ENCODE results near the gene RBBP9.
A peak's percentile ranks its signal among the peaks of the same experiment; 100 is the strongest.
"Not testable (repeated sequence)": the region's sequence is repeated elsewhere in the genome, so short reads cannot be mapped to it uniquely, and the experiment has no call there.

Gene RBBP9

DNA sequence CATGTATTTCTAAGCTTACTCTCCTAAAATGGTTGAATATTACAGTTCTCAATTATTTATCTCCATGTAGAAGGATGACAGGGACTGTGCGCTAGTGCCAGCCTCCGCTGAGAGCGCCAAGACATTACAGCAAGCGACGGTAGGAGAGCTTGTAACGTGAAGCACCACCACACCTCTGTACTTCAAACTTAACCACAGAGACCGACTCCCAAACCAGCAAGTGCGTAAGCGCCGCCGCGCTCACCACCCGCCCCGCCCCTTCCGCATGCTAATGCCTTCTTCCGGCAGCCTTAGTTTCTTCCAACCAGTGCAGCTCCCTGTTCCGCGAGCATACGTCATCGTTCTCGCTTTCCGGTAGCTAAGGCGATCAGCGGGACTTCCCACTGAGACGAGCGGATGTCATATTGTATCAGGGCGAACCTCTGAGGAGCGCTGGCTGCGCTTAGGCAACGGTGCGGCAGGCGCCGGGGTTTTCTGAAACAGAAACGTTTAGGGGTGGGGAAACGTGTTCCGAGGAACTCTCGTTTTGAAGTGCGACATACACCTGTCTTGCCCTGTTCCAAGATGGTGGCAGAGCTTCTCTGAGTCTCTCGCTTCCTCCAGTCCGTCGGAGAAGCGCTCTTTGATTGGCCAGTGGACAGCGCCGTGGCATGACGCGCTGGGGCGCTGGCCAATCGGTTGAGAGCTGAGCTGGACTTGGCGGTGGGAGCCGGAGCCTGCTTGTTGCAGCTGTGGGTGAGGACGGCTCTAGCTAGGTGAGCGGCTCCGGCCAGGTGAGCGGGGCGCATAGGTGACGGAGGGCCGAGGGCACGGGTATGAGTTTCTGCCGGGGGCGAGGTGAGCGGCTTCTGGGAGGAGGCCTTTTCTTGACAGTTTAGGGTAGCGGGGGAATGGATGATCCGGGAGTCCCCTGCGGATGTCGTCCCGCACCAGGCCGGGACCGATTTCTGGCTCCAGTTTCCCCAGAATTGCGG, 10.5 kb upstream of the RBBP9 start, which contains the start of gene SEC23B:
TSS of gene SEC23B (plus strand) at position 723 of the 974 bp plus-strand sequence. CDS start 2,896 bp downstream, outside the sequence.
- no CpG with 5 or more reads among the region's 69 CpGs for WGBS, 2 donors (ENCODE audit: extremely low coverage in 2 of 2, insufficient read length in 2 of 2, insufficient replicate concordance in 1 of 2)
- peaks cover 0 to 6% (median 0%) of the 10 kb centered on the region in 3 experiments for H3K27me3 ChIP-seq (ENCODE audit: control insufficient read depth in 3 of 3, insufficient read depth in 3 of 3, low read depth in 1 of 3, low read length in 3 of 3)
- peak; percentile 93 for DNase-seq (ENCODE audit: low spot score)

DNA sequence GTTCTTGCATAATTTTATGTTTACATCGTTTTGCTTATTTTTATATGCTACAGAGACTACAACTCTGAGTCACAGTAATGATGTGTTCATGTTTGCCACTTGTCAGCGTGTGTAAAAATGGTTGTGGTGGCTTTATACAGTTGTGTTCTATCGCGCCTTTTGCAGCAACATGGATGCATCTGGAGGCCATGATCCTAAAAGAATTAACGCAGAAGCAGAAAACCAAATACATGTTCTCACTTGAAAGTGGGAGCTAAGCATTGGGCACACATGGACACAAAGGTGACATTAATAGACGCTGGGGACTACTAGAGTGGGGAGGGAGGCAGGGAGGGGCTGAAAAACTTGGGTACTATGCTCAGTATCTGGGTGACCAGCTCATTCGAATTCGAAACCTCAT, 9.7 kb upstream of the RBBP9 start:
- H3K36me3 ChIP-seq (replicated peaks in 1 of 2; ENCODE audit: control insufficient read depth in 2 of 2, insufficient read depth in 2 of 2, low read length in 2 of 2), result peaks cover 5 to 27% of the 10 kb centered on the region in 2 donors
- H2BK12ac ChIP-seq (ENCODE audit: low read length), result no peak overlapping the region
- no peak for DNase-seq (ENCODE audit: low spot score)
- H4K91ac ChIP-seq (ENCODE audit: low read depth, low read length, poor library complexity), result no peak overlapping the region
- H3K4ac ChIP-seq (ENCODE audit: low read length), result no peak overlapping the region
- no CpG with 5 or more reads among the region's 8 CpGs for WGBS, 2 donors (ENCODE audit: extremely low coverage in 2 of 2, insufficient read length in 2 of 2, insufficient replicate concordance in 1 of 2)
- H3K4me1 ChIP-seq (ENCODE audit: control insufficient read depth in 2 of 2, insufficient read depth in 1 of 2, low read depth in 1 of 2, low read length in 2 of 2), result peaks cover 6 to 7% of the 10 kb centered on the region in 2 donors
- no peaks in the 10 kb centered on the region for H3K9me3 ChIP-seq (replicated peaks in 1 of 2; ENCODE audit: control insufficient read depth in 2 of 2, insufficient read depth in 1 of 2, low read depth in 1 of 2, low read length in 2 of 2)
- peak overlapping the region in 1 of 2 donors; percentile 68 for H3K4me3 ChIP-seq (ENCODE audit: low read length in 2 of 2)
- peak overlapping the region; percentile 92 for H2AFZ ChIP-seq (ENCODE audit: low read length)
- no peak overlapping the region for H3K23ac ChIP-seq (ENCODE audit: low read depth, low read length, poor library complexity)
- H3K4me2 ChIP-seq (ENCODE audit: insufficient read depth, low read length, poor library complexity, severe bottlenecking), result peak overlapping the region; percentile 53
- H4K8ac ChIP-seq (ENCODE audit: low read depth, low read length), result no peak overlapping the region
- no peak overlapping the region for H2BK15ac ChIP-seq (ENCODE audit: low read length)
- no peak overlapping the region for H3K9ac ChIP-seq (ENCODE audit: low read depth, low read length, poor library complexity)
- peaks cover 4% of the 10 kb centered on the region for H3K79me1 ChIP-seq (ENCODE audit: low read depth, low read length)
- no peak overlapping the region for H2AK5ac ChIP-seq (ENCODE audit: low read depth, low read length)
- no peak overlapping the region for H2BK120ac ChIP-seq (ENCODE audit: low read depth, low read length)
- no peak overlapping the region for H2BK5ac ChIP-seq (ENCODE audit: low read length)
- no peak overlapping the region for H3K27ac ChIP-seq (replicated peaks; ENCODE audit: low read length)
- H3K18ac ChIP-seq (ENCODE audit: low read length), result no peak overlapping the region
- H3K14ac ChIP-seq (ENCODE audit: low read length), result no peak overlapping the region
- H3K27me3 ChIP-seq (ENCODE audit: control insufficient read depth in 3 of 3, insufficient read depth in 3 of 3, low read depth in 1 of 3, low read length in 3 of 3), result peaks cover 0 to 6% (median 0%) of the 10 kb centered on the region in 3 experiments

More for the DNA sequence above, 10.5 kb upstream of the RBBP9 start, which contains the start of gene SEC23B:
- no peak within 1 kb of the TSS for H2BK12ac ChIP-seq (ENCODE audit: low read length)
- H3K4me3 ChIP-seq (ENCODE audit: low read length in 2 of 2), result peak within 1 kb of the TSS; percentile 68 to 90
- no peak within 1 kb of the TSS for H4K91ac ChIP-seq (ENCODE audit: low read depth, low read length, poor library complexity)
- peak within 1 kb of the TSS; percentile 87 for H3K9ac ChIP-seq (ENCODE audit: low read depth, low read length, poor library complexity)
- H3K79me1 ChIP-seq (ENCODE audit: low read depth, low read length), result peaks cover 4% of the 10 kb centered on the region
- H2AFZ ChIP-seq (ENCODE audit: low read length), result peak within 1 kb of the TSS; percentile 92
- no peaks in the 10 kb centered on the region for H3K9me3 ChIP-seq (replicated peaks in 1 of 2; ENCODE audit: control insufficient read depth in 2 of 2, insufficient read depth in 1 of 2, low read depth in 1 of 2, low read length in 2 of 2)
- peak within 1 kb of the TSS; percentile 75 for H3K4me2 ChIP-seq (ENCODE audit: insufficient read depth, low read length, poor library complexity, severe bottlenecking)
- H3K4ac ChIP-seq (ENCODE audit: low read length), result no peak within 1 kb of the TSS
- peak within 1 kb of the TSS; percentile 67 for H2BK5ac ChIP-seq (ENCODE audit: low read length)
- peak within 1 kb of the TSS; percentile 95 for H3K18ac ChIP-seq (ENCODE audit: low read length)
- no peak within 1 kb of the TSS for H2BK15ac ChIP-seq (ENCODE audit: low read length)
- no peak within 1 kb of the TSS for H2AK5ac ChIP-seq (ENCODE audit: low read depth, low read length)
- H3K4me1 ChIP-seq (ENCODE audit: control insufficient read depth in 2 of 2, insufficient read depth in 1 of 2, low read depth in 1 of 2, low read length in 2 of 2), result peaks cover 6 to 7% of the 10 kb centered on the region in 2 donors
- no peak within 1 kb of the TSS for H2BK120ac ChIP-seq (ENCODE audit: low read depth, low read length)
- no peak within 1 kb of the TSS for H4K8ac ChIP-seq (ENCODE audit: low read depth, low read length)
- H3K36me3 ChIP-seq (replicated peaks in 1 of 2; ENCODE audit: control insufficient read depth in 2 of 2, insufficient read depth in 2 of 2, low read length in 2 of 2), result peaks cover 5 to 34% of the 10 kb centered on the region in 2 donors
- H3K27ac ChIP-seq (replicated peaks; ENCODE audit: low read length), result peak within 1 kb of the TSS; percentile 97
- H3K23ac ChIP-seq (ENCODE audit: low read depth, low read length, poor library complexity), result peak within 1 kb of the TSS; percentile 76
- no peak within 1 kb of the TSS for H3K14ac ChIP-seq (ENCODE audit: low read length)

DNA sequence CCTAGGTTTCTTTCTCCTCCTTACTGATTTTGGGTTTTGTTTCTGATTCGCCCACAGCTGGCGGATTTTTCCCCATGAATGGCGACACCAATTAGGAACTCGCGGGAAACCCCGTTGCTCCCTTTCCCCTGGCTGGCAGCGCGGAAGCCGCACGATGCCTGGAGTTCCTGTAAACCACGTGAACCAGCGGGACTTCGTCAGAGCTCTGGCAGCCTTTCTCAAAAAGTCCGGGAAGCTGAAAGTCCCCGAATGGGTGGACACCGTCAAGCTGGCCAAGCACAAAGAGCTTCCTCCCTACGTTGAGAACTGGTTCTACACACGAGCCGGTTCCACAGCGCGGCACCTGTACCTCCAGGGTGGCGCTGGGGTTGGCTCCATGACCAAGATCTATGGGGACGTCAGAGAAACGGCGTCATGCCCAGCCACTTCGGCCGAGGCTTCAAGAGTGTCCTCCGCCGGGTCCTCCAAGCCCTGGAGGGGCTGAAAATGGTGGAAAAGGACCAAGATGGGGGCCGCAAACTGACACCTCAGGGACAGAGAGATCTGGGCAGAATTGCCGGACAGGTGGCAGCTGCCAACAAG, 7.5 kb upstream of the RBBP9 start:
- Histone ChIP-seq H3K9ac (ENCODE audit: low read depth, low read length, poor library complexity) (no peak overlapping the region), H3K4me2 (ENCODE audit: insufficient read depth, low read length, poor library complexity, severe bottlenecking) (no peak overlapping the region), H2BK5ac (ENCODE audit: low read length) (no peak overlapping the region), H2AK5ac (ENCODE audit: low read depth, low read length) (no peak overlapping the region), H2AFZ (ENCODE audit: low read length) (peak overlapping the region; percentile 46), H4K91ac (ENCODE audit: low read depth, low read length, poor library complexity) (no peak overlapping the region), H2BK12ac (ENCODE audit: low read length) (no peak overlapping the region), H3K79me1 (ENCODE audit: low read depth, low read length) (peaks cover 4% of the 10 kb centered on the region), H3K27ac (replicated peaks; ENCODE audit: low read length) (no peak overlapping the region), H3K14ac (ENCODE audit: low read length) (no peak overlapping the region), H3K9me3 (replicated peaks in 1 of 2; ENCODE audit: control insufficient read depth in 2 of 2, insufficient read depth in 1 of 2, low read depth in 1 of 2, low read length in 2 of 2) (no peaks in the 10 kb centered on the region), H3K4me1 (ENCODE audit: control insufficient read depth in 2 of 2, insufficient read depth in 1 of 2, low read depth in 1 of 2, low read length in 2 of 2) (peaks cover 6 to 7% of the 10 kb centered on the region in 2 donors), H4K8ac (ENCODE audit: low read depth, low read length) (no peak overlapping the region), H2BK15ac (ENCODE audit: low read length) (no peak overlapping the region), H3K4ac (ENCODE audit: low read length) (no peak overlapping the region), H3K27me3 (ENCODE audit: control insufficient read depth in 3 of 3, insufficient read depth in 3 of 3, low read depth in 1 of 3, low read length in 3 of 3) (peaks cover 0 to 6% (median 0%) of the 10 kb centered on the region in 3 experiments), H3K18ac (ENCODE audit: low read length) (no peak overlapping the region), H3K23ac (ENCODE audit: low read depth, low read length, poor library complexity) (no peak overlapping the region), H3K36me3 (replicated peaks in 1 of 2; ENCODE audit: control insufficient read depth in 2 of 2, insufficient read depth in 2 of 2, low read length in 2 of 2) (peaks cover 0 to 5% of the 10 kb centered on the region in 2 donors), H3K4me3 (ENCODE audit: low read length in 2 of 2) (no peak overlapping the region), H2BK120ac (ENCODE audit: low read depth, low read length) (no peak overlapping the region)
- DNase-seq (ENCODE audit: low spot score), result no peak
- no CpG with 5 or more reads among the region's 31 CpGs for WGBS, 2 donors (ENCODE audit: extremely low coverage in 2 of 2, insufficient read length in 2 of 2, insufficient replicate concordance in 1 of 2)

GRCh38 chr20:18501672-18502071, 4.6 kb upstream of the RBBP9 start:
- H2BK15ac ChIP-seq (ENCODE audit: low read length); H3K4ac ChIP-seq (ENCODE audit: low read length); H3K4me1 ChIP-seq (ENCODE audit: control insufficient read depth in 2 of 2, insufficient read depth in 1 of 2, low read depth in 1 of 2, low read length in 2 of 2); H3K4me2 ChIP-seq (ENCODE audit: insufficient read depth, low read length, poor library complexity, severe bottlenecking); H3K36me3 ChIP-seq (replicated peaks in 1 of 2; ENCODE audit: control insufficient read depth in 2 of 2, insufficient read depth in 2 of 2, low read length in 2 of 2); H3K9me3 ChIP-seq (replicated peaks in 1 of 2; ENCODE audit: control insufficient read depth in 2 of 2, insufficient read depth in 1 of 2, low read depth in 1 of 2, low read length in 2 of 2); H3K27me3 ChIP-seq (ENCODE audit: control insufficient read depth in 3 of 3, insufficient read depth in 3 of 3, low read depth in 1 of 3, low read length in 3 of 3); H4K91ac ChIP-seq (ENCODE audit: low read depth, low read length, poor library complexity); H3K79me1 ChIP-seq (ENCODE audit: low read depth, low read length); H4K8ac ChIP-seq (ENCODE audit: low read depth, low read length); H3K9ac ChIP-seq (ENCODE audit: low read depth, low read length, poor library complexity); H2BK12ac ChIP-seq (ENCODE audit: low read length); DNase-seq (ENCODE audit: low spot score); H3K4me3 ChIP-seq (ENCODE audit: low read length in 2 of 2); H2BK120ac ChIP-seq (ENCODE audit: low read depth, low read length); H2AK5ac ChIP-seq (ENCODE audit: low read depth, low read length); H3K27ac ChIP-seq (replicated peaks; ENCODE audit: low read length); H3K18ac ChIP-seq (ENCODE audit: low read length); H3K23ac ChIP-seq (ENCODE audit: low read depth, low read length, poor library complexity); H3K14ac ChIP-seq (ENCODE audit: low read length); H2BK5ac ChIP-seq (ENCODE audit: low read length): not testable (repeated sequence)
- WGBS, 2 donors (ENCODE audit: extremely low coverage in 2 of 2, insufficient read length in 2 of 2, insufficient replicate concordance in 1 of 2), result no CpG with 5 or more reads among the region's 1 CpG
- H2AFZ ChIP-seq (ENCODE audit: low read length), result peak overlapping the region; percentile 70

Data from neuronal stem cell (in vitro differentiated cells).